Neural cell (in vitro differentiated cells): ENCODE measurements around the gene CUEDC1. TPM values are rescaled to one million over a fixed set of nuclear protein-coding genes. Genes with fewer than 3 reads are reported as not detected.

Experiments
- H2AFZ ChIP-seq: fragments of 200-600, 300-800 bp; sonication (generic), shearing (Covaris generic); 2 replicates; pipeline ENCODE4 v1.6.0; 2014; ENCODE audit warnings: low read depth, mild to moderate bottlenecking, antibody characterized with exemption, low read length, moderate library complexity
- H3F3A ChIP-seq: fragments of 200-600 bp; shearing (Covaris generic); 2 replicates; pipeline ENCODE4 v1.6.1; 2016; ENCODE audit warnings: mild to moderate bottlenecking, moderate library complexity, mixed read lengths, antibody characterized with exemption, low read length; ENCODE audit not compliant: insufficient read depth, poor library complexity, severe bottlenecking
- H3K27ac ChIP-seq: fragments of 200-600, 300-800 bp; sonication (generic), shearing (Covaris generic); 2 replicates; pipeline ENCODE4 v1.5.1; 2014; ENCODE audit warnings: mild to moderate bottlenecking, low read length, moderate library complexity
- H3K27me3 ChIP-seq: fragments of 300-800, 200-600 bp; sonication (generic), shearing (Covaris generic); 2 replicates; pipeline ENCODE4 v1.6.0; 2014; ENCODE audit warnings: mild to moderate bottlenecking, low read depth, low read length, moderate library complexity; ENCODE audit not compliant: insufficient read depth
- H3K36me3 ChIP-seq: fragments of 300-800, 200-600 bp; sonication (generic), shearing (Covaris generic); 2 replicates; pipeline ENCODE4 v1.5.1; 2014; ENCODE audit warnings: mild to moderate bottlenecking, antibody characterized with exemption, low read length, moderate library complexity; ENCODE audit not compliant: insufficient read depth
- H3K4me2 ChIP-seq: fragments of 300-800, 200-600 bp; sonication (generic), shearing (Covaris generic); 2 replicates; pipeline ENCODE4 v1.6.0; 2014; ENCODE audit warnings: mild to moderate bottlenecking, low read length
- H3K4me3 ChIP-seq: fragments of 300-800, 200-600 bp; sonication (generic), shearing (Covaris generic); 2 replicates; pipeline ENCODE4 v1.5.1; 2014; ENCODE audit warnings: mild to moderate bottlenecking, low read length, moderate library complexity
- H3K79me2 ChIP-seq: fragments of 200-600 bp; shearing (Covaris generic); replicated peaks from 2 replicates; pipeline ENCODE4 v1.6.0; 2014; ENCODE audit warnings: mild to moderate bottlenecking, low read length, moderate library complexity; ENCODE audit not compliant: insufficient read depth
- H3K9ac ChIP-seq: fragments of 300-800, 200-600 bp; sonication (generic), shearing (Covaris generic); 2 replicates; pipeline ENCODE4 v1.6.1; 2016; ENCODE audit warnings: mild to moderate bottlenecking, low read length, mixed read lengths
- H3K9me2 ChIP-seq: fragments of 200-600 bp; shearing (Covaris generic); 2 replicates; pipeline ENCODE4 v1.6.1; 2016; ENCODE audit warnings: mild to moderate bottlenecking, low read length, mixed read lengths; ENCODE audit not compliant: insufficient read depth
- H3K9me3 ChIP-seq: fragments of 200-600, 300-800 bp; sonication (generic), shearing (Covaris generic); 2 replicates; pipeline ENCODE4 v1.6.1; 2016; ENCODE audit warnings: mild to moderate bottlenecking, mixed run types, low read length, moderate library complexity, mixed read lengths
- H4K20me1 ChIP-seq: fragments of 200-600 bp; shearing (Covaris generic); 2 replicates; pipeline ENCODE4 v1.6.1; 2016; ENCODE audit warnings: mild to moderate bottlenecking, mixed run types; ENCODE audit not compliant: insufficient read depth
- CTCF ChIP-seq: fragments of 450-650 bp; IDR thresholded peaks from 2 replicates; pipeline ENCODE4 v1.5.1; 2014; ENCODE audit warnings: antibody characterized with exemption, mild to moderate bottlenecking, moderate library complexity; ENCODE audit not compliant: poor library complexity, severe bottlenecking
- EP300 ChIP-seq: fragments of 450-650 bp; conservative IDR thresholded peaks from 2 replicates; pipeline ENCODE4 v1.6.1; 2014; ENCODE audit warnings: antibody characterized with exemption, mild to moderate bottlenecking, moderate library complexity; ENCODE audit not compliant: poor library complexity, severe bottlenecking
- EZH2 ChIP-seq: fragments of 200-600, 300-800 bp; shearing (Covaris generic), sonication (generic); IDR thresholded peaks from 2 replicates; pipeline ENCODE4 v1.6.1; 2014; ENCODE audit warnings: antibody characterized with exemption, low read length, borderline replicate concordance, mild to moderate bottlenecking; ENCODE audit not compliant: insufficient read depth, poor library complexity, severe bottlenecking
- MXI1 ChIP-seq: fragments of 450-650 bp; conservative IDR thresholded peaks from 2 replicates; pipeline ENCODE4 v1.6.1; 2014; ENCODE audit warnings: antibody characterized with exemption, mild to moderate bottlenecking; ENCODE audit not compliant: poor library complexity, severe bottlenecking
- POLR2AphosphoS5 ChIP-seq: IDR thresholded peaks from 2 replicates; pipeline ENCODE4 v1.6.1; 2012
- RAD21 ChIP-seq: fragments of 450-650 bp; conservative IDR thresholded peaks from 2 replicates; pipeline ENCODE4 v1.6.1; 2014; ENCODE audit warnings: antibody characterized with exemption, mild to moderate bottlenecking, moderate library complexity
- REST ChIP-seq: IDR thresholded peaks from 2 replicates; pipeline ENCODE4 v1.6.1; 2012; ENCODE audit warnings: borderline replicate concordance
- SMC3 ChIP-seq: fragments of 450-650 bp; conservative IDR thresholded peaks from 2 replicates; pipeline ENCODE4 v1.6.1; 2014; ENCODE audit warnings: antibody characterized with exemption, mild to moderate bottlenecking, moderate library complexity; ENCODE audit not compliant: poor library complexity
- TAF1 ChIP-seq: IDR thresholded peaks from 2 replicates; pipeline ENCODE4 v1.6.1; 2012; ENCODE audit warnings: low read depth
- polyA plus RNA-seq: library from polyadenylated mRNA; depleted of rRNA; stranded (reverse); fragments of >200 nt; gene quantifications from 2 replicates; pipeline ENCODE4 v1.2.3, GENCODE V29; 2014

CUEDC1 gene
- polyA plus RNA-seq, 1 donor from 2014 or later: 27.0 TPM

- TF ChIP-seq POLR2AphosphoS5: no peak
- no peak for TF ChIP-seq MXI1
- no peak for TF ChIP-seq RAD21
- no peak for TF ChIP-seq REST
- TF ChIP-seq EZH2: no peak
- no peak for TF ChIP-seq EP300
- no peak for TF ChIP-seq SMC3
- no peak for TF ChIP-seq CTCF
- TF ChIP-seq TAF1: no peak
- H3K27me3 ChIP-seq: no peaks in the 10 kb centered on the region
- no peaks in the 10 kb centered on the region for H3K9me2 ChIP-seq
- H2AFZ ChIP-seq: no peak overlapping the region
- no peaks in the 10 kb centered on the region for H3F3A ChIP-seq
- H3K79me2 ChIP-seq: peaks cover 23% of the 10 kb centered on the region
- H3K36me3 ChIP-seq: no peaks in the 10 kb centered on the region
- H3K9ac ChIP-seq: no peak overlapping the region
- H3K4me2 ChIP-seq: no peak overlapping the region
- H3K4me3 ChIP-seq: no peak overlapping the region
- H3K27ac ChIP-seq: no peak overlapping the region
- no peaks in the 10 kb centered on the region for H4K20me1 ChIP-seq
- no peaks in the 10 kb centered on the region for H3K9me3 ChIP-seq
These were observed 5.6 kb downstream of the CUEDC1 start for GRCh38 chr17:57949649-57950048.

- no peaks in the 10 kb centered on the region for H3F3A ChIP-seq
- H3K9me2 ChIP-seq: no peaks in the 10 kb centered on the region
- no peaks in the 10 kb centered on the region for H3K27me3 ChIP-seq
- no peak overlapping the region for H3K9ac ChIP-seq
- H3K9me3 ChIP-seq: no peaks in the 10 kb centered on the region
- H3K36me3 ChIP-seq: no peaks in the 10 kb centered on the region
- no peak overlapping the region for H2AFZ ChIP-seq
- H4K20me1 ChIP-seq: no peaks in the 10 kb centered on the region
- no peak overlapping the region for H3K27ac ChIP-seq
- peaks cover 21% of the 10 kb centered on the region for H3K79me2 ChIP-seq
- no peak overlapping the region for H3K4me3 ChIP-seq
- no peak overlapping the region for H3K4me2 ChIP-seq
- TF ChIP-seq REST (no peak), MXI1 (no peak)
These were observed 6.4 kb downstream of the CUEDC1 start for GRCh38 chr17:57948555-57949420.
